B cell (primary cell): Measurements from ENCODE around the gene TRNT1.

Experiments
- EZH2 ChIP-seq: IDR thresholded peaks from 2 replicates; pipeline ENCODE4 v1.6.1; 2012; ENCODE audit warnings: borderline replicate concordance, low read depth, mild to moderate bottlenecking, moderate library complexity, low read length; ENCODE audit not compliant: insufficient read depth, poor library complexity, severe bottlenecking
- TF ChIP-seq, protein P1 (sequence below): fragments of 200-600 bp; IDR thresholded peaks from one replicate; pipeline ENCODE4 v1.8.0; 2022; ENCODE audit warnings: antibody characterized with exemption, mild to moderate bottlenecking

GRCh38 chr3:3085782-3086181 is 41.0 kb upstream of the TRNT1 start:
- TF ChIP-seq, protein P1, sequence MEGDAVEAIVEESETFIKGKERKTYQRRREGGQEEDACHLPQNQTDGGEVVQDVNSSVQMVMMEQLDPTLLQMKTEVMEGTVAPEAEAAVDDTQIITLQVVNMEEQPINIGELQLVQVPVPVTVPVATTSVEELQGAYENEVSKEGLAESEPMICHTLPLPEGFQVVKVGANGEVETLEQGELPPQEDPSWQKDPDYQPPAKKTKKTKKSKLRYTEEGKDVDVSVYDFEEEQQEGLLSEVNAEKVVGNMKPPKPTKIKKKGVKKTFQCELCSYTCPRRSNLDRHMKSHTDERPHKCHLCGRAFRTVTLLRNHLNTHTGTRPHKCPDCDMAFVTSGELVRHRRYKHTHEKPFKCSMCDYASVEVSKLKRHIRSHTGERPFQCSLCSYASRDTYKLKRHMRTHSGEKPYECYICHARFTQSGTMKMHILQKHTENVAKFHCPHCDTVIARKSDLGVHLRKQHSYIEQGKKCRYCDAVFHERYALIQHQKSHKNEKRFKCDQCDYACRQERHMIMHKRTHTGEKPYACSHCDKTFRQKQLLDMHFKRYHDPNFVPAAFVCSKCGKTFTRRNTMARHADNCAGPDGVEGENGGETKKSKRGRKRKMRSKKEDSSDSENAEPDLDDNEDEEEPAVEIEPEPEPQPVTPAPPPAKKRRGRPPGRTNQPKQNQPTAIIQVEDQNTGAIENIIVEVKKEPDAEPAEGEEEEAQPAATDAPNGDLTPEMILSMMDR: no peak
- TF ChIP-seq EZH2: no peak
